ENCODE data around the gene LPIN1. TPM values are rescaled to one million over a fixed set of nuclear protein-coding genes. Genes with fewer than 3 reads are reported as not detected.

LPIN1 gene
- total and polyA plus RNA-seq, 8 donors: 7.3 to 152 (median 18.2) TPM

DNA sequence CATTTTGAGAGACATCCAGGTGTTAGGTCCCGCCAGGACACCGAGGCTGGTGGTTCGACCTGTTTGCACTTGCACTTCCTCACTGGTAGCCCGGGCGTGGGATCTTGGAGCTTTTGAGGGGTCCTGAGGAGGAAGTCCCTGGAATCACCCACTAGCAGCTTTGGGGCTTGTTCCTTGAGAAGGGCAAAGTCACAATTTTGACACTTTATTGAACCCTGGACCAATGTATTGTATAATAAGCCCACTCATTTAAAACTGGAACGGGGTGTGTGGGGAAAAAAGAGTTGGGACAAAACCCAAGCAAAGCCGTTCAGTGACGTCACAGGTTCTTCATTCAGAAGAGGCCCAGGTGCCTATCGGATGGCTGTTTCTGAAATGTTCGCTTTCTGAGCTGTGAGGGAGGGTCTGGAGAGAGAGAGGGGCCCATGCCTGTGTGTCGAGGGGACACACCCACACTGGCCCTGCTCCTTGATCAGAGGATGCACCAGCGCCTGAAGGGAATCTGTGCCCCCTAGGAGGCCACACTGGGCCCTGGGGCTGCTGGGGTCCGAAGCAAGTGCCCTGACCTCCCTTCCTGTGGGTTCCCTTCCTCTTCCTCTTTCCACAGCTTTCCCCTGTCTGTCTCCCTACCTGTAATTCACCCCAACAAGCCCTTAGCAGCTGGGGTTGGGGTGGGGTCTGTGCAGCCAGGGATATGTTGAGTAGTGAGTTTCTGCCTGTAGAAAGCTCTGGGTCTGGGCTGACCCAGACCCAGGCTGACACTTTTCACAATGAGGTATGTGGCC is 2.6 kb downstream of the LPIN1 start:
- TF ChIP-seq POLR2AphosphoS5 (IDR thresholded peaks at IDR 0.05) (no peak), EP300 (IDR thresholded peaks at IDR 0.05) (no peak), POLR2A (IDR thresholded peaks at IDR 0.05) (no peak)
- TF ChIP-seq, protein P1, sequence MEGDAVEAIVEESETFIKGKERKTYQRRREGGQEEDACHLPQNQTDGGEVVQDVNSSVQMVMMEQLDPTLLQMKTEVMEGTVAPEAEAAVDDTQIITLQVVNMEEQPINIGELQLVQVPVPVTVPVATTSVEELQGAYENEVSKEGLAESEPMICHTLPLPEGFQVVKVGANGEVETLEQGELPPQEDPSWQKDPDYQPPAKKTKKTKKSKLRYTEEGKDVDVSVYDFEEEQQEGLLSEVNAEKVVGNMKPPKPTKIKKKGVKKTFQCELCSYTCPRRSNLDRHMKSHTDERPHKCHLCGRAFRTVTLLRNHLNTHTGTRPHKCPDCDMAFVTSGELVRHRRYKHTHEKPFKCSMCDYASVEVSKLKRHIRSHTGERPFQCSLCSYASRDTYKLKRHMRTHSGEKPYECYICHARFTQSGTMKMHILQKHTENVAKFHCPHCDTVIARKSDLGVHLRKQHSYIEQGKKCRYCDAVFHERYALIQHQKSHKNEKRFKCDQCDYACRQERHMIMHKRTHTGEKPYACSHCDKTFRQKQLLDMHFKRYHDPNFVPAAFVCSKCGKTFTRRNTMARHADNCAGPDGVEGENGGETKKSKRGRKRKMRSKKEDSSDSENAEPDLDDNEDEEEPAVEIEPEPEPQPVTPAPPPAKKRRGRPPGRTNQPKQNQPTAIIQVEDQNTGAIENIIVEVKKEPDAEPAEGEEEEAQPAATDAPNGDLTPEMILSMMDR (IDR thresholded peaks at IDR 0.05): no peak
- Histone ChIP-seq H3K36me3 (no peaks in the 10 kb centered on the region), H3K4me1 (peaks cover 59 to 86% (median 71%) of the 10 kb centered on the region in 4 donors), H3K27ac (peak overlapping the region in 4 of 5 donors; percentile 18 to 93 (median 88)), H3K9me3 (no peaks in the 10 kb centered on the region), H3K4me3 (peak overlapping the region in 2 of 4 donors; percentile 77 to 86), H3K27me3 (no peaks in the 10 kb centered on the region)
- WGBS, 5 donors: 69 to 88% (median 85%) methylated on average over 11 to 13 of the region's 13 CpGs
- intact Hi-C loops (cut with DNase I; ENCODE audit: low total_unique reads): no loop called here
- no peak for DNase-seq

DNA sequence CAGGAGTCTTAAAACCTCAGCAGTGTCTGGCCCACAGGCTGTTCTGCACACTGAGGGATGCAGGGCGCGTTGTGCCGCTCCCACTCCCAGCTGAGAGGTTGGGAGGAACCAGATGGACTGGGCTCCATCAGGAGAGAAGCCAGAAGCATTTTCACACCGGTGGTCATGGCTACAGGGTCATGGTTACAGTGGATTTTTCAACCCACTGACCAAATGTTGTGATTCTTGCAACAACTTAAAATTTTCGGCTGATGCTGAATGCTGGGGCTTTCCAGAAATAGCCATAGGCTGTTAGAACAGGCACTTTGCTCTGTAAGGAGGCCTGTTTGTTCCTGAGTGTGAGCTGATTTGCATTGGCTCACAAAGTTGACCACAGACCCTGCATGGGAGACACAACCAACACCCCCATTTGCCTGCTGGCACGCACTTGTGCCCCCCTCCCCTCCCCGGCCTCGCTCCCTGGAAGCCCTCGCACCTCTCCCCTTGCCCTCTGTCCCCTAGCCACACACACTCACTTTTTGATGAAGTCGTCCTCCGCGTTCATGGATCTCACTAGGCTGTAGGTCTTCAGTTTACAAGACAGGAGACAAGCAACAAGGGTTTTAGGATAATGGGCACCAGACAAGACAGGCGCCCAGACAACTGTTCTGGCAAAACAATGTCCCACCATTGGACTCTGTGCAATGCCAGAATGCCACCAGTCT is 3.4 kb downstream of the LPIN1 start:
- Histone ChIP-seq H3K9me3 (no peaks in the 10 kb centered on the region), H3K36me3 (no peaks in the 10 kb centered on the region), H3K27me3 (no peaks in the 10 kb centered on the region), H3K4me1 (peaks cover 60 to 86% (median 72%) of the 10 kb centered on the region in 4 donors), H3K27ac (peak overlapping the region in 4 of 5 donors; percentile 18 to 93 (median 64)), H3K4me3 (peak overlapping the region in 1 of 4 donors; percentile 77)
- no peak for TF ChIP-seq POLR2AphosphoS5 (IDR thresholded peaks at IDR 0.05)
- TF ChIP-seq, protein P1 (IDR thresholded peaks at IDR 0.05): no peak
- no peak for DNase-seq
- WGBS, 5 donors: 69 to 82% (median 77%) methylated on average over 13 of the region's 13 CpGs
- intact Hi-C loops (cut with DNase I; ENCODE audit: low total_unique reads): no loop called here

- TF ChIP-seq, protein P1 (IDR thresholded peaks at IDR 0.05): no peak
- TF ChIP-seq POLR2AphosphoS5 (IDR thresholded peaks at IDR 0.05) (no peak), POLR2A (IDR thresholded peaks at IDR 0.05) (no peak), EP300 (IDR thresholded peaks at IDR 0.05) (no peak)
- Histone ChIP-seq H3K27me3 (no peaks in the 10 kb centered on the region), H3K4me3 (no peak overlapping the region), H3K4me1 (peaks cover 55 to 86% (median 66%) of the 10 kb centered on the region in 4 donors), H3K36me3 (no peaks in the 10 kb centered on the region), H3K27ac (peak overlapping the region in 4 of 5 donors; percentile 44 to 93 (median 66)), H3K9me3 (no peaks in the 10 kb centered on the region)
- intact Hi-C loops (cut with DNase I; ENCODE audit: low total_unique reads): no loop called here
- 75 to 79% (median 78%) methylated on average over 5 of the region's 5 CpGs for WGBS, 5 donors
- no peak for DNase-seq
These were observed 4.0 kb downstream of the LPIN1 start for GRCh38 chr2:11750422-11750821.

DNA sequence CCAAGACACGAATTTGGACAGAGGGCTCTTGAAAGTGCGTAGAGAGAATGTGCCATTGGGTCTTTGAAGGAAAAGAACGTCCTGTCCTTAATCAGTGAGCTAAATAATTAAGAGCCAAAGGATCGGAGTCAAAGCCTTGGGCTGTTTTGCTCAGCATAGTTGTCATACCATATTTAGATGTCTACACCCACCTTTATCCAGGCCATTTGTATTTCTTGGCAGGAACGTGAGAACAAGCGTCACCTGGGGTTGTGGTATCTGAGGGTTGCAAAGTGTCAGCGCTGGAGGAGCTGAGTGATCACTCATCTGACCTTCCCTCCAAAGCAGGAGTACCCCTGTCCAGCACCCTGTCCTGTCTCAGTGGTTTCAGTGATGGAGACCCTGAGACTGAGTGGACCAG is 4.5 kb downstream of the LPIN1 start:
- peaks cover 50 to 82% (median 63%) of the 10 kb centered on the region in 4 donors for H3K4me1 ChIP-seq
- no peaks in the 10 kb centered on the region for H3K9me3 ChIP-seq
- peak overlapping the region in 3 of 5 donors; percentile 13 to 85 (median 34) for H3K27ac ChIP-seq
- intact Hi-C loops (cut with DNase I; ENCODE audit: low total_unique reads): no loop called here
- no peak overlapping the region for H3K4me3 ChIP-seq
- no peak for DNase-seq
- no peaks in the 10 kb centered on the region for H3K27me3 ChIP-seq
- H3K36me3 ChIP-seq: no peaks in the 10 kb centered on the region
- TF ChIP-seq, protein P1 (IDR thresholded peaks at IDR 0.05): no peak
- TF ChIP-seq EP300 (IDR thresholded peaks at IDR 0.05) (no peak), POLR2AphosphoS5 (IDR thresholded peaks at IDR 0.05) (no peak), POLR2A (IDR thresholded peaks at IDR 0.05) (no peak)
- WGBS, 5 donors: 48 to 65% (median 55%) methylated on average over 7 of the region's 7 CpGs
